Effector memory CD4-positive, alpha-beta T cell (primary cell): Measurements from ENCODE around the gene MN1.

Experiments used
- DNase-seq, 3 donors: peaks; one replicate each; pipeline ENCODE4 v3.0.0-alpha.2; 2020
- H3K27ac ChIP-seq: 2 replicates; pipeline ENCODE4 v1.7.0; 2013; ENCODE audit warnings: mild to moderate bottlenecking, low read length, moderate library complexity; ENCODE audit not compliant: insufficient read depth, poor library complexity, severe bottlenecking
- H3K27me3 ChIP-seq: replicated peaks from 2 replicates; pipeline ENCODE4 v1.7.0; 2013; ENCODE audit warnings: mild to moderate bottlenecking, low read length; ENCODE audit not compliant: insufficient read depth, control insufficient read depth, poor library complexity, severe bottlenecking
- H3K36me3 ChIP-seq: 2 replicates; pipeline ENCODE4 v1.7.0; 2013; ENCODE audit warnings: mild to moderate bottlenecking, low read length, moderate library complexity; ENCODE audit not compliant: control insufficient read depth, insufficient read depth
- H3K4me1 ChIP-seq: 2 replicates; pipeline ENCODE4 v1.7.0; 2013; ENCODE audit warnings: low read length, mild to moderate bottlenecking; ENCODE audit not compliant: control insufficient read depth, insufficient read depth, poor library complexity, severe bottlenecking
- H3K4me3 ChIP-seq: 2 replicates; pipeline ENCODE4 v1.7.0; 2013; ENCODE audit warnings: low read length, low read depth, mild to moderate bottlenecking; ENCODE audit not compliant: insufficient read depth, poor library complexity, severe bottlenecking
- H3K9me3 ChIP-seq: 2 replicates; pipeline ENCODE4 v1.7.0; 2013; ENCODE audit warnings: mild to moderate bottlenecking, low read length, moderate library complexity; ENCODE audit not compliant: control insufficient read depth

The MN1 gene

DNA sequence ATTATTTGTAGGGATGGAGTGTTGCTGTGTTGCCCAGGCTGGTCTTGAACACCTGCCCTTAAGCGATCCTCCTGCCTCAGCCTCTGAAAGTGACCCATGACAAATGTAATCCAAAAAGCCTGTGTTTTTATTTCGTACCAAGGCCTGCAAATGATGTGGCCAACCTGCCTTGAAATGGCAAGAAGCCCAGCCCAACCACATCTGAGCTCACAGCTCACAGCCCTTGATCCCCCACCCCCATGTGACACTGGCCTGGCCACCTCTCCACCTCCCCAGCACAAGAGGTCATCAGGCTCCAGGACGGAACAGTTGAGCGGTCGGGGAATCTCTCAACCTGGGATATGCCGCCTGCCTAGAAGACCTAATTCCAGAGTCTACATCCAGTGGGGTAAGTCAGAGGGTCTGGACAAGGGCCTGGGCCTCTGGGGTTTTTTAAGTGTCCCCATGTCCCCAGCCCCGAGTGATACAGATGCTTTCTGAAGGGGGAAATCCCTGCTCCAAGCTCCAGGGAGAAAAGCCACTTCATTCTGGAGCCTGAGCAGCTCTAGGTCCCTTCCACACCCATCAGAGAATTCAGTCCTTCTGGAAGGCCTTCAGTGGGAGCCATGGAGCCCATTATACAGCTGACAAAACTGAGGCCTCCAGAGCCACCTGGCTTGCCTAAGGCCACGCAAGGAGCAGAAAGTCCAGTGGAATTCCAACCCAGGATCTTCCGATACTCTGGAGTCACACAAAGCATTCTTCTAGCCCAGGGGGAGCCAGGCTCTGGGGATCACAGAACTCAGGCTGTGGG, 70.7 kb downstream of the MN1 start:
- no peak overlapping the region for H3K4me3 ChIP-seq
- no peaks in the 10 kb centered on the region for H3K4me1 ChIP-seq
- H3K9me3 ChIP-seq, result no peaks in the 10 kb centered on the region
- H3K36me3 ChIP-seq, result no peaks in the 10 kb centered on the region
- no peak for DNase-seq
- H3K27ac ChIP-seq, result no peak overlapping the region
- no peaks in the 10 kb centered on the region for H3K27me3 ChIP-seq

DNA sequence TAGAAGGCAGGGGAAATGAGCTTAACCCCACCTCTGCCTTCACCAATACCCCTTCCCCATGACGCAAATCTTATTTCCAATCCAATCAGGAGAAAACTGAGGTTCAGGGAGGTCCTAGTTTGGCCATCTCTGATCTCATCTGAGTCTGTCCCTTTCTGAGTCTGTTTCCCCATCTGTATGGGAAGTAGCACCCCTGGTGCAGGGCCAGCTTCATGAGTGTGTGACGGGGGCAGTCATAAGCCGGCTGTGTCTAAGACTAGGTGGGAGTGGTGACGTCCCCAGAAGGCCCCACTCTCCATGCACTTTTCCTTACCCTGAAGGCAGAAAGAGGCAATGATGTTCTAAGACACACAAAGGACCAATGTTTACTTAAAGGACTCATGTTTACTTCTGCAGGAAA, 72.3 kb downstream of the MN1 start:
- Histone ChIP-seq H3K9me3 (no peaks in the 10 kb centered on the region), H3K36me3 (no peaks in the 10 kb centered on the region), H3K27ac (no peak overlapping the region), H3K27me3 (no peaks in the 10 kb centered on the region), H3K4me3 (no peak overlapping the region), H3K4me1 (no peaks in the 10 kb centered on the region)
- DNase-seq, result no peak

- no peak overlapping the region for H3K4me3 ChIP-seq
- no peaks in the 10 kb centered on the region for H3K36me3 ChIP-seq
- H3K9me3 ChIP-seq, result no peaks in the 10 kb centered on the region
- H3K27ac ChIP-seq, result no peak overlapping the region
- H3K4me1 ChIP-seq, result no peaks in the 10 kb centered on the region
- DNase-seq, result no peak
- H3K27me3 ChIP-seq, result no peaks in the 10 kb centered on the region
Observed at GRCh38 chr22:27727673-27728451, 73.7 kb downstream of the MN1 start.

GRCh38 chr22:27726686-27727449, 74.7 kb downstream of the MN1 start:
- Histone ChIP-seq H3K27me3 (no peaks in the 10 kb centered on the region), H3K36me3 (no peaks in the 10 kb centered on the region), H3K9me3 (no peaks in the 10 kb centered on the region), H3K27ac (no peak overlapping the region), H3K4me1 (no peaks in the 10 kb centered on the region), H3K4me3 (no peak overlapping the region)
- DNase-seq, result no peak

GRCh38 chr22:27726331-27726685, 75.2 kb downstream of the MN1 start:
- Histone ChIP-seq H3K27me3 (no peaks in the 10 kb centered on the region), H3K4me3 (no peak overlapping the region), H3K27ac (no peak overlapping the region), H3K36me3 (no peaks in the 10 kb centered on the region), H3K9me3 (no peaks in the 10 kb centered on the region), H3K4me1 (no peaks in the 10 kb centered on the region)
- no peak for DNase-seq

GRCh38 chr22:27725661-27726060, 75.9 kb downstream of the MN1 start:
- Histone ChIP-seq H3K27ac (no peak overlapping the region), H3K9me3 (no peaks in the 10 kb centered on the region), H3K36me3 (no peaks in the 10 kb centered on the region), H3K4me3 (no peak overlapping the region), H3K4me1 (no peaks in the 10 kb centered on the region), H3K27me3 (no peaks in the 10 kb centered on the region)
- no peak for DNase-seq

DNA sequence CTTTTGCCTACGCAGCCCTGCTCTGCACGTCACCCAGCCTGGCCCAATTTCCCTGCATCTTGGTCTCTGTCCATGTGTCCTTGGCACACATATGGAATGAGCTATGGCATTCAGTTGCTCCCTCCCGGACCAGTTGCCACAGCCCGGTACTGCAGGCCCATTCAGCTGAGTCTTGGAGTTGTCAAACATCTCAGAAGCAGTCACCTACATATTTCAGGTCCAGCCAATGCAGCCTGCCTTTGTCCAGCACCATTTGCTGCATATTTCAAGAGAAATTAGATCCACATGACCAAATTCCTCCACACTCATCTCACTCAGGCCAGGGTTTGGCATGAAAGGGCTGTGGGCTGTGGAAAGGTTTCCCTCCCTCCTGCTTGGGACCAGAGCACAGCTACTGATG, 76.8 kb downstream of the MN1 start:
- H3K27me3 ChIP-seq, result no peaks in the 10 kb centered on the region
- no peaks in the 10 kb centered on the region for H3K9me3 ChIP-seq
- no peak for DNase-seq
- no peaks in the 10 kb centered on the region for H3K4me1 ChIP-seq
- H3K36me3 ChIP-seq, result no peaks in the 10 kb centered on the region
- H3K27ac ChIP-seq, result no peak overlapping the region
- H3K4me3 ChIP-seq, result no peak overlapping the region

DNA sequence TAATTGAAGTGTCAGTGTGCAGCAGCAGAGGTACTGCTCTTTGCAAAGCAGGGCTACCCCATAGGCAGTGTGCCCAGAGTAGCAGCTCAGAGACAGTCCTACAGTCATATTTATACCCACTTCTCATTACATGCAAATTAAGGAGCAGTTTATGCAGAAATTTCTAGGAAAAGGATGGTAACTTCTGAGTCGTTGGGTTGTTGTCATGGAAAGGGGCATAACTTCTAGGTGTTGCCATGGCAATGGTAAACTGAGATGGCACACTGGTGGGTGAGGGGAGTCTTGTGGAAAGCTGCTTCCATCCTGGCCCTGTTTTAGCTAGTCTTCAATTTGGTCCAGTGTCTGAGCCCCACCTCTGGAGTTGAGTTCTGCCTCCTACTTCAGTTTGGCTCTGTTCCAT, 77.4 kb downstream of the MN1 start:
- Histone ChIP-seq H3K4me3 (no peak overlapping the region), H3K27ac (no peak overlapping the region), H3K36me3 (no peaks in the 10 kb centered on the region), H3K9me3 (no peaks in the 10 kb centered on the region), H3K4me1 (no peaks in the 10 kb centered on the region), H3K27me3 (no peaks in the 10 kb centered on the region)
- no peak for DNase-seq

GRCh38 chr22:27723708-27724107, 77.8 kb downstream of the MN1 start:
- Histone ChIP-seq H3K4me3 (no peak overlapping the region), H3K9me3 (no peaks in the 10 kb centered on the region), H3K27me3 (no peaks in the 10 kb centered on the region), H3K27ac (no peak overlapping the region), H3K36me3 (no peaks in the 10 kb centered on the region), H3K4me1 (no peaks in the 10 kb centered on the region)
- no peak for DNase-seq

GRCh38 chr22:27723158-27723557, 78.4 kb downstream of the MN1 start:
- Histone ChIP-seq H3K27ac (no peak overlapping the region), H3K4me1 (no peaks in the 10 kb centered on the region), H3K4me3 (no peak overlapping the region), H3K9me3 (no peaks in the 10 kb centered on the region), H3K27me3 (no peaks in the 10 kb centered on the region), H3K36me3 (no peaks in the 10 kb centered on the region)
- no peak for DNase-seq
